ENCODE measurements around the gene VMP1.
"Not testable (repeated sequence)": the region's sequence is repeated elsewhere in the genome, so short reads cannot be mapped to it uniquely, and the experiment has no call there.

Gene VMP1

DNA sequence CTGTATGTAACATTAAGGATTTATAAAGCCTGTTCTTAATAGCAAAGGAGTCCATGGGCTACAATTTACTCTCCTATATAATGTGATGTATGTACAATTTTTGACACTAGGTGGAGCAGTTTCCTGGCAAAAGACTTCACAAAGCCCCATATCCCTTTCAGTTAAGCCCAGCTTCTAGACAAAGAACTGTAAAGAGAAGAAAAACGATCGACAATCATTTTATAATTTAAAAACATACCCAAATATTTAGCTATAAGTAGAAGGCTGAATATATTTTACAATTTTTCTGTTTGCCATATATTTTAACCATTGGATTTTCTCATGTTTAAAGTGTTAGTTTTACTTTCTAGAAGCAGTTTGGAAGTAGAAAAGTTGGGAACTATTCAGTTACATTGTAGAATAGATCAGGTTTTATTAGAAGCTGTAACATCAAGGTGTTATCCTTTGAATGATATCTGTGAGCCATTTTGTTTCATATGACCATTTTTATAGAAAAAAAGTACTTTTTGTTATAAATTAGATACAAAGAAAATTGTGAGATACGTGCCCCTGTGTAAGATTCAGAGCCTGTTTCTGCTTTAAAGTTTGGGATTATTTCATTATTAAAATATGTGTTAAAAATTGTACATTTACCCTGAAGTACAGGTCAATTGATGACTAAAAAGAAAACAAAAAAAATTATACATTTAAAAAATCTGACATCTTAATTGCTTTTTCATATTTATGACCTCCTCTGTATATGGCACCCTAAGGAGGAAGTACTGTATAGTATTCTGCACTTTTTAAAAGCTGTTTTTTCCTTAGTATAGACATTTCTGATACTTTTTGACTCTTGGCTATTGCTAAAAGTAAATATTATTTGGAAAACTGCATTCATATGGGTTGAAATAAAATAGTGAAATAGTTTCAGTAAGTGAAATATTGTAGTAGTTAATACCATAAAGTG is 46.3 kb downstream of the VMP1 start:
- H3K4me1 ChIP-seq (ENCODE audit: insufficient read depth, low read length), result peaks cover 26% of the 10 kb centered on the region; the same call in 1 of the 2 replicates
- H3K27ac ChIP-seq (ENCODE audit: low read depth, low read length), result peak overlapping the region; percentile 53
- H3K4me3 ChIP-seq (ENCODE audit: low read length), result no peak overlapping the region
- peak overlapping the region; percentile 42; the same call in 1 of the 2 replicates for H3K9ac ChIP-seq (ENCODE audit: low read depth, low read length)
- no peaks in the 10 kb centered on the region for H3K9me3 ChIP-seq (ENCODE audit: insufficient read depth, low read depth, low read length)
- no peaks in the 10 kb centered on the region for H3K27me3 ChIP-seq (ENCODE audit: insufficient read depth, low read length)
- WGBS, result no CpG with 5 or more reads among the region's 3 CpGs
- peaks cover 7% of the 10 kb centered on the region; the same call in 1 of the 2 replicates for H3K36me3 ChIP-seq (ENCODE audit: insufficient read depth, low read length)

DNA sequence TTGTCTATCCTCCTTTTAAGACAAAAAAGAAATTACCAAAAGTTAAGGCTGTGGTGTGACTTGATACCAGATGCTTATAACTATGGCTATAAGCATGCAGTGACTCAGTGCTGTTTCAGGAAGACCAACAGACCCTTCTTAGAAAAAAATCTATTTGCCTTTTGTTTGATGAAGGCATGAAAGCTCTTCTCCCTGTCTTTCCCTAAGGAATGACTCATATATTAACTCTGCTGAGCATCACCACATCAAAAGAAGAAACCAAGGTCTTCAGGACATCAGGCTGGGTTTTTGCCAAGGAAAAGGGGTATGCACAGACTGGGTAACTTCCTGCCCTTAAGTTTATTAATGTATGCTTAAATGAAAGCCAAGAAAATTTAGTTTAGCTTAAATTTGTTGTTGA is 47.1 kb downstream of the VMP1 start:
- Histone ChIP-seq H3K4me1 (ENCODE audit: insufficient read depth, low read length) (peaks cover 26% of the 10 kb centered on the region; the same call in 1 of the 2 replicates), H3K27ac (ENCODE audit: low read depth, low read length) (peak overlapping the region; percentile 53), H3K9me3 (ENCODE audit: insufficient read depth, low read depth, low read length) (peaks cover 2% of the 10 kb centered on the region; the same call in 1 of the 2 replicates), H3K4me3 (ENCODE audit: low read length) (no peak overlapping the region), H3K9ac (ENCODE audit: low read depth, low read length) (peak overlapping the region; percentile 42; the same call in 1 of the 2 replicates), H3K27me3 (ENCODE audit: insufficient read depth, low read length) (no peaks in the 10 kb centered on the region), H3K36me3 (ENCODE audit: insufficient read depth, low read length) (peaks cover 7% of the 10 kb centered on the region; the same call in 1 of the 2 replicates)

DNA sequence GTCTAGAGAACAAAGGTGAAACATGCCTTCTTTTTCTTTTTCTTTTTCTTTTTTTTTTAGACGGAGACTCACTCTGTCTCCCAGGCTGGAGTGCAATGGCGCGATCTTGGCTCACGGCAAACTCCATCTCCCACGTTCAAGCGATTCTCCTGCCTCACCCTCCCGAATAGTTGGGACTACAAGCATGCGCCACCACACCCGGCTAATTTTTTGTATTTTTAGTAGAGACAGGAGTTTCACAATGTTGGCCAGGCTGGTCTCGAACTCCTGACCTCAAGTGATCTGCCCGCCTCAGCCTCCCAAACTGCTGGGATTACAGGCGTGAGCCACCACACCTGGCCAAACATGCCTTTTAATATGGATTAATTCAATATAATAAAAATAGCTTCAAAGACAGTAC is 47.6 kb downstream of the VMP1 start:
- H3K27me3 ChIP-seq (ENCODE audit: insufficient read depth, low read length); H3K36me3 ChIP-seq (ENCODE audit: insufficient read depth, low read length); H3K4me3 ChIP-seq (ENCODE audit: low read length); H3K9me3 ChIP-seq (ENCODE audit: insufficient read depth, low read depth, low read length); H3K9ac ChIP-seq (ENCODE audit: low read depth, low read length): not testable (repeated sequence)
- Histone ChIP-seq H3K27ac (ENCODE audit: low read depth, low read length) (peak overlapping the region; percentile 53), H3K4me1 (ENCODE audit: insufficient read depth, low read length) (peaks cover 26% of the 10 kb centered on the region; the same call in 1 of the 2 replicates)
- WGBS, result 95% methylated on average over 11 of the region's 12 CpGs

DNA sequence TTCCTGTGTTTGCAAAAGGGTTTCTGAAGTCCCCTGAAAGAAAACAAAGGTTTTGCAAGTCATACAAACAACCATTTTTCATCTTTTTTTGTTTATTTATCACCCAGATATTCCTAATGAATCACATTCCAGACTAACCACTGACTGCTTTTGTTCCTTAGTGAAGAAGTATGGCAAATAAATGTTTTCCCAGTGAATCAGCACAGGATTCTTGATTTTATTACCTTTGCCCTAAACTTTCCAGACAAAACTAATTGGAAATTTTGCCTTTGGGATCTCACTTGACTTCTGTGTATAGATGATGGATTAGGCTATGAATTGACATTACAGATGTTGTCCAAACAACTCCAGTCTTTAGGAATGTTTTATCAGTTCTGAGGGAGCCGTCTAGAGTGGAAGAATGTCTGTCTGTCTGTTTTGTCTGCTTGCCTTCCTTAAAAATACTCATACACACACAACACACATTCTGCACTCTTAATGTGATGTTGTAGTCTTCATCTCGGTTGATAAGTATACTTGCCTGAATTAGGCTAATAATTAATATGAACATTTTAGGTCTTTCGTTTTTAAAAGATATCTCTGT is 48.9 kb downstream of the VMP1 start:
- peak overlapping the region; percentile 64 for H3K9ac ChIP-seq (ENCODE audit: low read depth, low read length)
- peaks cover 7% of the 10 kb centered on the region; the same call in 1 of the 2 replicates for H3K36me3 ChIP-seq (ENCODE audit: insufficient read depth, low read length)
- peaks cover 2% of the 10 kb centered on the region; the same call in 1 of the 2 replicates for H3K9me3 ChIP-seq (ENCODE audit: insufficient read depth, low read depth, low read length)
- WGBS, result 80% methylated on average over 1 of the region's 3 CpGs
- H3K4me1 ChIP-seq (ENCODE audit: insufficient read depth, low read length), result peaks cover 29% of the 10 kb centered on the region
- H3K4me3 ChIP-seq (ENCODE audit: low read length), result no peak overlapping the region
- H3K27ac ChIP-seq (ENCODE audit: low read depth, low read length), result peak overlapping the region; percentile 76
- no peaks in the 10 kb centered on the region for H3K27me3 ChIP-seq (ENCODE audit: insufficient read depth, low read length)

DNA sequence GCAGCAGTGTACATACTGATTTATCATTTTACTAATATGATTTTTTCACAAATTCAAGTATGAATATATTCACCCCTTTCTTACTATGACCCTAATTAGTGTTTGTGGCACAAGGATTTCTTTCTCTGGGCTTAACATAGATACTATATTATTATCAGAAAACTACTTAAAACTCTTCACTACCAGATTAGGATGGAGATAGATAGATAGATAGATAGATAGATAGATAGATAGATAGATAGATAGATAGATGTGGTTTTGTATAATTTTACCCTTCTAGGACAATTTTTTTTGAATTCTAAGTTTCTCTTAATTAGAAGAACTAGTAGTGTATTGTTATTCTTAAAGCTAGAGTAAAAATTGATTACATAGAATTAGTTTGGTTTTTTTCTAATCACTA is 49.6 kb downstream of the VMP1 start:
- peaks cover 2% of the 10 kb centered on the region; the same call in 1 of the 2 replicates for H3K9me3 ChIP-seq (ENCODE audit: insufficient read depth, low read depth, low read length)
- H3K4me3 ChIP-seq (ENCODE audit: low read length), result no peak overlapping the region
- H3K36me3 ChIP-seq (ENCODE audit: insufficient read depth, low read length), result peaks cover 7% of the 10 kb centered on the region; the same call in 1 of the 2 replicates
- peaks cover 35% of the 10 kb centered on the region for H3K4me1 ChIP-seq (ENCODE audit: insufficient read depth, low read length)
- no peak overlapping the region; the same call in 1 of the 2 replicates for H3K27ac ChIP-seq (ENCODE audit: low read depth, low read length)
- no peak overlapping the region; the same call in 1 of the 2 replicates for H3K9ac ChIP-seq (ENCODE audit: low read depth, low read length)
- H3K27me3 ChIP-seq (ENCODE audit: insufficient read depth, low read length), result no peaks in the 10 kb centered on the region

DNA sequence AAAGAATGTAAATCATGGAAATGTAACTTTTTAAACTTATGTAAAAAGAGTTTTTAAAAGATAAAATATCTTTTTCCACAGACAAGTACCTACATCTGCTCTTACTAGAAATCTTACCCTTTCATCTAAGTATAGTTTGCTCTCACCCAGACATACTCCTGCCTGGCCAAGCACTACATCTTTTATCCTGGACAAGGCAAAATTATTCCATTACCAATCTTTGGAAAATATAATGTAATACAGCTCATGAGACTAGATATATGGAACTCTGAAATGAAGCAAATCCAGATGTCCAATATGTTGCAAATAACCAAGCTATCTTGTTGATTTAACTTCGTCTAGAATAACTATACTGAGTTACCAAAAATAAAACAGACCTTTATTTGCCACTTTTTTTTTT is 50.0 kb downstream of the VMP1 start:
- peaks cover 39% of the 10 kb centered on the region for H3K4me1 ChIP-seq (ENCODE audit: insufficient read depth, low read length)
- no peaks in the 10 kb centered on the region for H3K27me3 ChIP-seq (ENCODE audit: insufficient read depth, low read length)
- H3K9ac ChIP-seq (ENCODE audit: low read depth, low read length), result no peak overlapping the region
- peaks cover 2% of the 10 kb centered on the region; the same call in 1 of the 2 replicates for H3K9me3 ChIP-seq (ENCODE audit: insufficient read depth, low read depth, low read length)
- H3K4me3 ChIP-seq (ENCODE audit: low read length), result no peak overlapping the region
- peaks cover 7% of the 10 kb centered on the region; the same call in 1 of the 2 replicates for H3K36me3 ChIP-seq (ENCODE audit: insufficient read depth, low read length)
- 100% methylated on average over 1 of the region's 1 CpG for WGBS
- no peak overlapping the region for H3K27ac ChIP-seq (ENCODE audit: low read depth, low read length)

DNA sequence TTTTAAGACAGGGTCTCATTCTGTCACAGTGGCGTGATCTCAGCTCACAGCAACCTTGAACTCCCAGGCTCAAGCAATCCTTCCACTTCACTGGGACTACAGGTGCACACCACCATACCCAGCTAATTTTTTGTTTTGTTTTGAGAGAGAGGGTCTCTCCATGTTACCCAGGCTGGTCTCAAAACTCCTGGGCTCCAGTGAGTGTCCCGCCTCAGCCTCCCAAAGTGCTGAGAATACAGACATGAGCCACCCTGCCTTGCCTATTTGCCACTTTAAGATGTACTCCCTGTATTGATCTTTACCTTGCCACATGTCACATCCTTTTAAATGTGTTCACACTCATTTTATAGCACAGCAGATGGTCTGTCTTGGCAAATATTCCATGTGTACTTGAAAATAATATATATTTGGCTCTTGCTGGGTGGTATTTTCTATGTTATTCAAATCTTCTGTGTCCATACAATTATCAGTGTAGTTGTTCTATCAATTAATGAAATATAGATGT is 50.5 kb downstream of the VMP1 start:
- Histone ChIP-seq H3K4me1 (ENCODE audit: insufficient read depth, low read length) (peaks cover 43% of the 10 kb centered on the region), H3K9me3 (ENCODE audit: insufficient read depth, low read depth, low read length) (peaks cover 2% of the 10 kb centered on the region; the same call in 1 of the 2 replicates), H3K27ac (ENCODE audit: low read depth, low read length) (no peak overlapping the region), H3K9ac (ENCODE audit: low read depth, low read length) (no peak overlapping the region), H3K4me3 (ENCODE audit: low read length) (no peak overlapping the region), H3K36me3 (ENCODE audit: insufficient read depth, low read length) (peaks cover 7% of the 10 kb centered on the region; the same call in 1 of the 2 replicates), H3K27me3 (ENCODE audit: insufficient read depth, low read length) (no peaks in the 10 kb centered on the region)
- WGBS, result 90% methylated on average over 2 of the region's 2 CpGs

DNA sequence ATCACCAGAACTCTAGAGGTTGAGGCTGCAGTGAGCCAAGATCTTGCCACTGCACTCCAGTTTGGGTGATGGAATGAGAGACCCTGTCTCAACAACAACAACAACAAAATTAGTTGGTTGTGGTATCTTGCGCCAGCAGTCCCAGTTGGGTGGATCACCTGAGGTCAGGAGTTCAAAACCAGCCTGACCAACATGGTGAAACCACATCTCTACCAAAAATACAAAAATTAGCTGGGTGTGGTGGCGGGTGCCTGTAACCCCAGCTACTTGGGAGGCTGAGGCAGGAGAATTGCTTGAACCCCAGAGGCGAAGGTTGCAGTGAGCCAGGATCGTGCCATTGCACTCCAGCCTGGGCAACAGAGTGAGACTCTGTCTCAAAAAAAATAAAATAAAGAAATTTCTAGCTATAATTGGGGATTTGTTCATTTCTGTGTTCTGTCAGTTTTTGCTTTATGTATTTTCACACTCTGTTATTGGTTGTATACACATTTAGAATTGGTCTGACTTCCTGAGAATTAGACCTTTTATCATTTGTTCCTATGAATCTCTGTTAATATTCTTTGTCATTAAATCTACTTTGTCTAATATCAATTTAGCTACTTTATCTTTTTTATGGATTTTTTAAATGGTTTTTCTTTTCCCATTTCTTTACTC is 51.7 kb downstream of the VMP1 start:
- peaks cover 37% of the 10 kb centered on the region for H3K4me1 ChIP-seq (ENCODE audit: insufficient read depth, low read length)

DNA sequence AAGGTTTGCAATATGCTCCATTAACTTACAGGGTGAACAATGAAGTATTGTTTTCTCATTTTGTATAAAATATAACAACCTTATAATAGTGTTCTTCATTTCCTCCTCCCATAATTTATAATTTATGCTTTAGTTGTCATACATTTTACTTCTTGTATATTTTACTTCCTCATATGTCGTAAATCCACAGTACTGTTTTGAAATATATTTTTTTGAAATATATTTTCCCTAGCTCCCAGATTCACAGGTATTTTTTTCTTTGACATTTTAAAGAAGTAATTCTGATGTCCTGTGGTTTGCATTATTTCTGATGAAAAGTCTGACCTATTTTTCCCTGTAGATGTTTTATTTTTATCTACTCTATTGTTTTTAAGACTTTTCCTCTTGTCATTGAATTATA is 52.7 kb downstream of the VMP1 start:
- H3K27ac ChIP-seq (ENCODE audit: low read depth, low read length), result no peak overlapping the region
- H3K36me3 ChIP-seq (ENCODE audit: insufficient read depth, low read length), result peaks cover 11% of the 10 kb centered on the region; the same call in 1 of the 2 replicates
- peaks cover 2% of the 10 kb centered on the region; the same call in 1 of the 2 replicates for H3K9me3 ChIP-seq (ENCODE audit: insufficient read depth, low read depth, low read length)
- no peak overlapping the region for H3K9ac ChIP-seq (ENCODE audit: low read depth, low read length)
- peaks cover 29% of the 10 kb centered on the region for H3K4me1 ChIP-seq (ENCODE audit: insufficient read depth, low read length)
- no peak overlapping the region for H3K4me3 ChIP-seq (ENCODE audit: low read length)
- WGBS, result no CpG with 5 or more reads among the region's 1 CpG
- no peaks in the 10 kb centered on the region for H3K27me3 ChIP-seq (ENCODE audit: insufficient read depth, low read length)

More for the DNA sequence above, 51.7 kb downstream of the VMP1 start:
- not testable (repeated sequence) for H3K27me3 ChIP-seq (ENCODE audit: insufficient read depth, low read length); H3K27ac ChIP-seq (ENCODE audit: low read depth, low read length); H3K4me3 ChIP-seq (ENCODE audit: low read length); H3K9me3 ChIP-seq (ENCODE audit: insufficient read depth, low read depth, low read length); H3K9ac ChIP-seq (ENCODE audit: low read depth, low read length); H3K36me3 ChIP-seq (ENCODE audit: insufficient read depth, low read length)
- WGBS, result 96% methylated on average over 4 of the region's 4 CpGs

DNA sequence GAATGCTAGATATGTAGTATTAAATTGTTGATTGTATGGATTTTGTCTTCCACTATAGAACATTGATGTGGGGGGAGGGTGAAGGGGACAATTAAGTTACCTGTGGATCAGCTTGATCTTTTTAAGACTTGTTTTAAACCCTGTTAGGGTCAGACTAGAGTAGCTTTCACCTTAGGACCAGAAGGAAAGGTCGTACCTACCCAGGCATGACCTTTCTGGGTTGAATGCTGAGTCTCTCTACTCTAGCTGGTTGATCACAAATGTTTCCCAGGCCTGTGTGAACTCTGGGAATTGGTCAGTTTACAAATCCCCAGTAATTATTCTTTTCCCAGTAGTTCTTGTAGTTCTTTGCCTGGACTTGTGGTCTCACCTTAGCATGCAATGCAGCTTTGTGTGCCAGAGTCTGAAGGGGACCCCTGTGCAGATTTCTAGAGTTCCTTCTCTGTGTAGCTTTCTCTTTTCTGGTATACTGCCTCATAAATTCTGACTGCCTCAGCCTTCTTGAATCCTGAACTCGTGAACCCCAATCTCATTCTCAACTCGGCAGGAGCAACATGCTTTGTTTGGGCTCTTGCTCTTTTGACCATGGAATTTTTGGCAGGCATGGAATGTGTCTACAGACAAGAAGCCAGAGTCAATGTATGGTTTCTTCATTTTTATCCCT is 54.1 kb downstream of the VMP1 start:
- Histone ChIP-seq H3K4me3 (ENCODE audit: low read length) (no peak overlapping the region; the same call in 1 of the 2 replicates), H3K9ac (ENCODE audit: low read depth, low read length) (peak overlapping the region; percentile 48; the same call in 1 of the 2 replicates), H3K9me3 (ENCODE audit: insufficient read depth, low read depth, low read length) (peaks cover 2% of the 10 kb centered on the region; the same call in 1 of the 2 replicates), H3K4me1 (ENCODE audit: insufficient read depth, low read length) (peaks cover 22% of the 10 kb centered on the region), H3K27me3 (ENCODE audit: insufficient read depth, low read length) (no peaks in the 10 kb centered on the region), H3K27ac (ENCODE audit: low read depth, low read length) (peak overlapping the region; percentile 63), H3K36me3 (ENCODE audit: insufficient read depth, low read length) (peaks cover 12% of the 10 kb centered on the region; the same call in 1 of the 2 replicates)
- 59% methylated on average over 3 of the region's 3 CpGs for WGBS
